ENCODE results near the gene AKNA.

The AKNA gene

GRCh38 chr9:114342755-114343440 lies 44.9 kb downstream of the AKNA start:
- POLR2A ChIA-PET: no interaction called here
- no peak overlapping the region for H3K4me3 ChIP-seq (ENCODE audit: low read depth, low read length)
- TF ChIP-seq CTCF (IDR thresholded peaks at IDR 0.05; ENCODE audit: insufficient read depth, low read length, missing control alignments): no peak
- CTCF ChIA-PET: interaction anchor here (1.0 to 1.2 kb wide), 2 partner anchors 25 to 57 kb away, joined by 3 read pairs; no protein-coding TSS in a partner anchor
- DNase-seq (ENCODE audit: low read depth, low spot score): no peak

- TF ChIP-seq CTCF (IDR thresholded peaks at IDR 0.05; ENCODE audit: insufficient read depth, low read length, missing control alignments): no peak
- no peak overlapping the region for H3K4me3 ChIP-seq (ENCODE audit: low read depth, low read length)
- ChIA-PET CTCF (interaction anchor here (1.0 to 1.2 kb wide), 2 partner anchors 26 to 58 kb away, joined by 3 read pairs; no protein-coding TSS in a partner anchor), POLR2A (no interaction called here)
- no peak for DNase-seq (ENCODE audit: low read depth, low spot score)
Observed at GRCh38 chr9:114341991-114342390, 45.8 kb downstream of the AKNA start.

- ChIA-PET CTCF (interaction anchor here (0.7 to 4.5 kb wide), 5 partner anchors 8 to 73 kb away, joined by 3 to 35 read pairs (median 6); no protein-coding TSS in a partner anchor), POLR2A (no interaction called here)
- no peak for TF ChIP-seq CTCF (IDR thresholded peaks at IDR 0.05; ENCODE audit: insufficient read depth, low read length, missing control alignments)
Observed at GRCh38 chr9:114341152-114341830, 46.5 kb downstream of the AKNA start.

GRCh38 chr9:114339130-114339908 lies 48.5 kb downstream of the AKNA start:
- POLR2A ChIA-PET: no interaction called here
- peak; percentile 88 for TF ChIP-seq CTCF (IDR thresholded peaks at IDR 0.05; ENCODE audit: insufficient read depth, low read length, missing control alignments)
- CTCF ChIA-PET: interaction anchor here (0.7 to 4.5 kb wide), 19 partner anchors 10 to 314 kb away, joined by 3 to 35 read pairs (median 4); partner anchors contain the start of gene AKNA
- H3K4me3 ChIP-seq (ENCODE audit: low read depth, low read length): no peak overlapping the region
- no peak for DNase-seq (ENCODE audit: low read depth, low spot score)

More at GRCh38 chr9:114341152-114341830, 46.5 kb downstream of the AKNA start:
- no peak overlapping the region for H3K4me3 ChIP-seq (ENCODE audit: low read depth, low read length)
- no peak for DNase-seq (ENCODE audit: low read depth, low spot score)

- ChIA-PET POLR2A (no interaction called here), CTCF (interaction anchor here (0.8 to 4.5 kb wide), 10 partner anchors 11 to 255 kb away, joined by 3 to 35 read pairs (median 6); partner anchors contain the start of gene AKNA)
- TF ChIP-seq CTCF (IDR thresholded peaks at IDR 0.05; ENCODE audit: insufficient read depth, low read length, missing control alignments): no peak
- DNase-seq (ENCODE audit: low read depth, low spot score): no peak
- H3K4me3 ChIP-seq (ENCODE audit: low read depth, low read length): no peak overlapping the region
Observed at GRCh38 chr9:114338187-114338586, 49.6 kb downstream of the AKNA start.

Data from AG04449 (cell line).